Gastrocnemius medialis (tissue), 4 donors: ENCODE results near the gene YWHAG. TPM values are rescaled to one million over a fixed set of nuclear protein-coding genes. Genes with fewer than 3 reads are reported as not detected.

ENCODE experiments used
- ATAC-seq, 2 donors: fragments of 150-250 bp; one replicate each; pipeline ENCODE4 v1.9.1; 2016
- DNase-seq, 2 donors: peaks; one replicate each; pipeline ENCODE4 v3.0.0-alpha.2; 2019
- H3K27ac ChIP-seq, 4 donors: fragments of 200-600 bp; sonication (generic); 1 replicate in 1 of 4; 2 replicates in 3 of 4; pipeline ENCODE4 v1.5.1; 2016 to 2018; ENCODE audit warnings: mild to moderate bottlenecking in 2 of 4, moderate library complexity in 1 of 4
- H3K27me3 ChIP-seq, 3 donors: fragments of 200-600 bp; sonication (generic) in 2 of 3; 1 replicate in 1 of 3; 2 replicates in 2 of 3; pipeline versions ENCODE4 v1.5.1 to v1.6.0; 2016 to 2019; ENCODE audit warnings: mild to moderate bottlenecking in 1 of 3, moderate library complexity in 1 of 3
- H3K36me3 ChIP-seq, 2 donors: fragments of 200-600 bp; sonication (generic) in 1 of 2; one replicate each; pipeline ENCODE4 v1.5.1; 2017 to 2018
- H3K4me1 ChIP-seq, 2 donors: fragments of 200-600 bp; sonication (generic) in 1 of 2; one replicate each; pipeline ENCODE4 v1.5.1; 2016 to 2017; ENCODE audit warnings: mild to moderate bottlenecking in 2 of 2
- H3K4me3 ChIP-seq, 4 donors: fragments of 200-600 bp; sonication (generic) in 3 of 4; 1 replicate in 1 of 4; 2 replicates in 3 of 4; pipeline ENCODE4 v1.5.1; 2016 to 2019; ENCODE audit warnings: mild to moderate bottlenecking in 2 of 4
- H3K9me3 ChIP-seq, 3 donors: fragments of 200-600 bp; sonication (generic) in 2 of 3; 1 replicate in 1 of 3; 2 replicates in 2 of 3; pipeline ENCODE4 v1.5.1; 2016 to 2019
- CTCF ChIP-seq, 5 experiments: fragments of 450-650 bp in 3 of 5; fragments of 200-600 bp in 2 of 5; sonication (generic) in 2 of 5; IDR thresholded peaks in 4 of 5; conservative IDR thresholded peaks in 1 of 5; 1 replicate in 4 of 5; 2 replicates in 1 of 5; pipeline ENCODE4 v1.5.1; 2016 to 2019; ENCODE audit warnings: antibody characterized with exemption in 5 of 5, mild to moderate bottlenecking in 3 of 5, moderate library complexity in 3 of 5
- POLR2A ChIP-seq, 2 donors: fragments of 450-650 bp; IDR thresholded peaks; one replicate each; pipeline ENCODE4 v1.6.1; 2017; ENCODE audit warnings: antibody characterized with exemption in 2 of 2, mild to moderate bottlenecking in 2 of 2, moderate library complexity in 2 of 2
- in situ Hi-C, 4 donors: fragments of 200-750 bp; cut with MboI; loops; one replicate each; pipeline versions ENCODE4 v1.15.0 to v1.8.0; 2017; ENCODE audit warnings: low sequenced_read_pairs in 4 of 4
- intact Hi-C: fragments of 100-400 bp; cut with DNase I; formaldehyde crosslinking; loops from one replicate; pipeline ENCODE4 v1.15.1; 2023; ENCODE audit warnings: low total_unique reads
- total RNA-seq, 4 donors: library from RNA; depleted of rRNA; stranded (reverse); fragments of >200 nt; gene quantifications; one replicate each; pipeline versions ENCODE4 v1.1.0 to v1.2.3, GENCODE V29; 2016

Gene YWHAG
- total RNA-seq, 4 donors from 2014 or later, result 119 to 262 (median 179) TPM

GRCh38 chr7:76285604-76286374, 73.0 kb downstream of the YWHAG start:
- H3K27me3 ChIP-seq, result peaks cover 21 to 24% (median 22%) of the 10 kb centered on the region in 3 donors
- no peaks in the 10 kb centered on the region for H3K9me3 ChIP-seq
- in situ Hi-C loops (loop anchor here in 2 of 4 donors (10.0 kb wide), 2 partner anchors 101 to 111 kb away; no protein-coding TSS in a partner anchor), intact Hi-C loops (no loop called here)
- no peak overlapping the region for H3K4me3 ChIP-seq
- no peak for TF ChIP-seq POLR2A (IDR thresholded peaks at IDR 0.05)
- TF ChIP-seq CTCF (IDR thresholded peaks at IDR 0.05 in 4 of 5, conservative IDR thresholded peaks at IDR 0.05 in 1 of 5), result no peak
- peaks cover 4 to 5% of the 10 kb centered on the region in 2 donors for H3K4me1 ChIP-seq
- no peak for ATAC-seq
- H3K36me3 ChIP-seq, result no peaks in the 10 kb centered on the region
- no peak for DNase-seq
- H3K27ac ChIP-seq, result no peak overlapping the region

GRCh38 chr7:76283254-76284159, 75.3 kb downstream of the YWHAG start:
- Histone ChIP-seq H3K27me3 (peaks cover 21 to 30% (median 22%) of the 10 kb centered on the region in 3 donors), H3K4me1 (peaks cover 4 to 5% of the 10 kb centered on the region in 2 donors), H3K9me3 (no peaks in the 10 kb centered on the region), H3K4me3 (peak overlapping the region in 3 of 4 donors; percentile 12 to 55 (median 51)), H3K27ac (no peak overlapping the region), H3K36me3 (no peaks in the 10 kb centered on the region)
- in situ Hi-C loops, result loop anchor here in 2 of 4 donors (10.0 kb wide), 2 partner anchors 99 to 109 kb away; no protein-coding TSS in a partner anchor
- TF ChIP-seq POLR2A (IDR thresholded peaks at IDR 0.05) (no peak), CTCF (IDR thresholded peaks at IDR 0.05 in 4 of 5, conservative IDR thresholded peaks at IDR 0.05 in 1 of 5) (no peak)
- intact Hi-C loops, result no loop called here
- DNase-seq (no peak), ATAC-seq (no peak)

- Histone ChIP-seq H3K27ac (no peak overlapping the region), H3K4me1 (peaks cover 4 to 5% of the 10 kb centered on the region in 2 donors), H3K9me3 (no peaks in the 10 kb centered on the region), H3K4me3 (peak overlapping the region; percentile 36 to 55 (median 48)), H3K27me3 (peaks cover 21 to 30% (median 22%) of the 10 kb centered on the region in 3 donors), H3K36me3 (no peaks in the 10 kb centered on the region)
- peak in 1 of 2 donors; percentile 19 for ATAC-seq
- TF ChIP-seq POLR2A (IDR thresholded peaks at IDR 0.05) (peak in 1 of 2 donors; percentile 16), CTCF (IDR thresholded peaks at IDR 0.05 in 4 of 5, conservative IDR thresholded peaks at IDR 0.05 in 1 of 5) (no peak)
- no peak for DNase-seq
- in situ Hi-C loops, result loop anchor here in 2 of 4 donors (10.0 kb wide), 2 partner anchors 98 to 108 kb away; no protein-coding TSS in a partner anchor
- intact Hi-C loops, result no loop called here
These were observed 76.2 kb downstream of the YWHAG start for GRCh38 chr7:76282344-76283253.
